PC-9 (cell line): ENCODE results near the gene IL4I1. TPM values are rescaled to one million over a fixed set of nuclear protein-coding genes. Genes with fewer than 3 reads are reported as not detected.

Source experiments
- BruUV-seq: library from RNA; stranded (reverse); fragments of 400-500 nt; replicated peaks from 2 replicates; lab custom pipeline; 2021; lab: Mats Ljungman, UMichigan
- CTCF ChIA-PET: fragments of 300-600 bp; sonication (Branson Sonifier 250); formaldehyde crosslinking; loops from one replicate; lab custom pipeline; 2022; ENCODE audit warnings: antibody characterized with exemption; lab: Charles Lee
- POLR2A ChIA-PET: fragments of 300-600 bp; sonication (Branson Sonifier 250); formaldehyde crosslinking; loops from one replicate; lab custom pipeline; 2022; ENCODE audit warnings: antibody characterized with exemption; ENCODE audit not compliant: unreplicated experiment; lab: Charles Lee
- DNase-seq, 2 experiments: peaks; one replicate each; pipeline versions ENCODE4 v3.0.0 to v3.0.0-alpha.2; 2015 to 2022; ENCODE audit warnings: mixed read lengths in 1 of 2
- H2AFZ ChIP-seq: fragments of 200-600 bp; sonication (generic); 2 replicates; pipeline ENCODE4 v1.8.1; 2017; ENCODE audit warnings: antibody characterized with exemption
- H3F3A ChIP-seq: fragments of 200-600 bp; sonication (generic); 2 replicates; pipeline ENCODE4 v1.8.1; 2017; ENCODE audit warnings: antibody characterized with exemption, mild to moderate bottlenecking, low read depth; ENCODE audit not compliant: insufficient read depth
- H3K27ac ChIP-seq: fragments of 200-600 bp; sonication (generic); 2 replicates; pipeline ENCODE4 v1.6.1; 2016; ENCODE audit warnings: mixed run types
- H3K27me3 ChIP-seq: fragments of 200-600 bp; sonication (generic); 2 replicates; pipeline ENCODE4 v1.6.1; 2016; ENCODE audit warnings: low read depth, mixed run types; ENCODE audit not compliant: insufficient read depth
- H3K36me3 ChIP-seq: fragments of 200-600 bp; sonication (generic); 2 replicates; pipeline ENCODE4 v1.6.1; 2016; ENCODE audit warnings: low read depth, mixed run types
- H3K4me1 ChIP-seq: fragments of 200-600 bp; sonication (generic); replicated peaks from 2 replicates; pipeline ENCODE4 v1.6.1; 2016; ENCODE audit warnings: mixed run types; ENCODE audit not compliant: insufficient read depth
- H3K4me2 ChIP-seq: fragments of 200-600 bp; sonication (generic); 2 replicates; pipeline ENCODE4 v1.6.1; 2017; ENCODE audit warnings: mixed run types
- H3K4me3 ChIP-seq: fragments of 200-600 bp; sonication (generic); 2 replicates; pipeline ENCODE4 v1.6.1; 2016; ENCODE audit warnings: mixed run types
- H3K79me2 ChIP-seq: fragments of 200-600 bp; sonication (generic); 2 replicates; pipeline ENCODE4 v1.6.1; 2017; ENCODE audit warnings: low read depth, mixed run types
- H3K9me2 ChIP-seq: fragments of 200-600 bp; sonication (generic); 2 replicates; pipeline ENCODE4 v1.8.1; 2017; ENCODE audit warnings: mild to moderate bottlenecking; ENCODE audit not compliant: insufficient read depth
- H3K9me3 ChIP-seq: fragments of 200-600 bp; sonication (generic); 2 replicates; pipeline ENCODE4 v1.8.1; 2016; ENCODE audit warnings: low read depth; ENCODE audit not compliant: insufficient read depth
- H4K20me1 ChIP-seq: fragments of 200-600 bp; sonication (generic); 2 replicates; pipeline ENCODE4 v1.8.1; 2017; ENCODE audit not compliant: insufficient read depth
- CTCF ChIP-seq: fragments of 200-600 bp; sonication (generic); conservative IDR thresholded peaks from 2 replicates; pipeline ENCODE4 v1.6.1; 2017; ENCODE audit warnings: mixed run types, antibody characterized with exemption, mild to moderate bottlenecking, moderate library complexity
- EZH2 ChIP-seq: fragments of 200-600 bp; sonication (generic); IDR thresholded peaks from 2 replicates; pipeline ENCODE4 v1.8.0; 2017; ENCODE audit warnings: antibody characterized with exemption, low read depth
- intact Hi-C: fragments of 100-400 bp; cut with micrococcal nuclease; formaldehyde crosslinking; loops from one replicate; pipeline ENCODE4 v1.10.0; 2022; ENCODE audit not compliant: unreplicated experiment
- total RNA-seq: library from RNA; stranded (reverse); gene quantifications from 2 replicates; pipeline ENCODE4 v1.2.3, GENCODE V29; 2021

The IL4I1 gene
- total RNA-seq, 1 experiment from 2014 or later, result not detected

GRCh38 chr19:49921871-49922795 is 25.4 kb upstream of the IL4I1 start:
- Histone ChIP-seq H2AFZ (no peak overlapping the region), H3K9me2 (no peaks in the 10 kb centered on the region), H3F3A (peaks cover 12% of the 10 kb centered on the region), H3K27ac (no peak overlapping the region), H3K27me3 (no peaks in the 10 kb centered on the region), H3K4me1 (0 out of 2 replicates have a peak, but pooled peaks cover 2% of the 10 kb centered on the region), H3K4me3 (no peak overlapping the region), H3K4me2 (no peak overlapping the region), H3K79me2 (peaks cover 88% of the 10 kb centered on the region), H3K36me3 (peaks cover 33% of the 10 kb centered on the region), H4K20me1 (peaks cover 87% of the 10 kb centered on the region), H3K9me3 (no peaks in the 10 kb centered on the region)
- intact Hi-C loops, result no loop called here
- ChIA-PET CTCF (no interaction called here), POLR2A (no interaction called here)
- no TSS peak for BruUV-seq
- TF ChIP-seq EZH2, result no peak
- no peak for TF ChIP-seq CTCF
- no peak for DNase-seq

- Histone ChIP-seq H2AFZ (no peak overlapping the region), H3K27ac (no peak overlapping the region), H4K20me1 (peaks cover 81% of the 10 kb centered on the region), H3K9me2 (no peaks in the 10 kb centered on the region), H3K4me2 (no peak overlapping the region), H3K79me2 (peaks cover 80% of the 10 kb centered on the region), H3F3A (peaks cover 12% of the 10 kb centered on the region), H3K9me3 (no peaks in the 10 kb centered on the region), H3K36me3 (peaks cover 33% of the 10 kb centered on the region), H3K4me3 (no peak overlapping the region), H3K27me3 (no peaks in the 10 kb centered on the region), H3K4me1 (no peaks in the 10 kb centered on the region)
- TF ChIP-seq CTCF, result no peak
- TF ChIP-seq EZH2, result no peak
- no peak for DNase-seq
- intact Hi-C loops, result no loop called here
- ChIA-PET POLR2A (no interaction called here), CTCF (no interaction called here)
- BruUV-seq, result no TSS peak
Measured at GRCh38 chr19:49920624-49921363, 24.1 kb upstream of the IL4I1 start.

GRCh38 chr19:49918089-49918488 is 21.4 kb upstream of the IL4I1 start:
- Histone ChIP-seq H3K4me1 (no peaks in the 10 kb centered on the region), H3K27ac (no peak overlapping the region), H4K20me1 (peaks cover 82% of the 10 kb centered on the region), H2AFZ (no peak overlapping the region), H3K79me2 (peaks cover 60% of the 10 kb centered on the region), H3F3A (peaks cover 29% of the 10 kb centered on the region), H3K27me3 (no peaks in the 10 kb centered on the region), H3K4me3 (no peak overlapping the region), H3K9me2 (no peaks in the 10 kb centered on the region), H3K36me3 (peaks cover 41% of the 10 kb centered on the region), H3K4me2 (no peak overlapping the region), H3K9me3 (no peaks in the 10 kb centered on the region)
- DNase-seq, result no peak
- TF ChIP-seq EZH2 (no peak), CTCF (no peak)
- POLR2A ChIA-PET, result no interaction called here
- CTCF ChIA-PET, result no interaction called here
- intact Hi-C loops, result no loop called here
- BruUV-seq, result no TSS peak
